ENCODE results near the gene RAPGEF3. TPM values are rescaled to one million over a fixed set of nuclear protein-coding genes. Genes with fewer than 3 reads are reported as not detected.

The RAPGEF3 gene
- total RNA-seq, 4 donors from 2014 or later, result 18.3 to 48.2 (median 32.5) TPM

- H3K9me3 ChIP-seq, result no peaks in the 10 kb centered on the region
- intact Hi-C loops (cut with DNase I), result no loop called here
- peak overlapping the region in 2 of 4 donors; percentile 90 to 91 for H3K27ac ChIP-seq (replicated peaks in 1 of 4)
- 84% methylated on average over 13 of the region's 13 CpGs for WGBS
- peaks cover 40 to 63% (median 55%) of the 10 kb centered on the region in 4 donors for H3K4me1 ChIP-seq
- TF ChIP-seq POLR2A (IDR thresholded peaks at IDR 0.05; ENCODE audit: low read depth) (no peak), EP300 (IDR thresholded peaks at IDR 0.05) (no peak), CTCF (IDR thresholded peaks at IDR 0.05) (no peak), POLR2AphosphoS5 (IDR thresholded peaks at IDR 0.05) (no peak)
- H3K36me3 ChIP-seq, result no peaks in the 10 kb centered on the region
- peak overlapping the region in 3 of 4 donors; percentile 82 to 97 (median 96) for H3K4me3 ChIP-seq
- H3K27me3 ChIP-seq, result no peaks in the 10 kb centered on the region
- no peak for DNase-seq (ENCODE audit: extremely low spot score)
Measured at GRCh38 chr12:47772094-47772660, 13.5 kb upstream of the RAPGEF3 start.

- Histone ChIP-seq H3K4me3 (no peak overlapping the region), H3K36me3 (no peaks in the 10 kb centered on the region), H3K27me3 (no peaks in the 10 kb centered on the region), H3K4me1 (peaks cover 36 to 54% (median 51%) of the 10 kb centered on the region in 4 donors), H3K27ac (replicated peaks in 1 of 4) (no peak overlapping the region), H3K9me3 (no peaks in the 10 kb centered on the region)
- WGBS, result 93% methylated on average over 6 of the region's 6 CpGs
- no peak for TF ChIP-seq EP300 (IDR thresholded peaks at IDR 0.05)
- TF ChIP-seq POLR2A (IDR thresholded peaks at IDR 0.05; ENCODE audit: low read depth), result no peak
- intact Hi-C loops (cut with DNase I), result no loop called here
- no peak for DNase-seq (ENCODE audit: extremely low spot score)
Measured at GRCh38 chr12:47771304-47771703, 12.6 kb upstream of the RAPGEF3 start.

GRCh38 chr12:47770086-47770726, 11.5 kb upstream of the RAPGEF3 start:
- Histone ChIP-seq H3K27me3 (no peaks in the 10 kb centered on the region), H3K36me3 (no peaks in the 10 kb centered on the region), H3K27ac (replicated peaks in 1 of 4) (peak overlapping the region; percentile 15 to 65 (median 44)), H3K4me1 (peaks cover 31 to 50% (median 41%) of the 10 kb centered on the region in 4 donors), H3K4me3 (no peak overlapping the region), H3K9me3 (no peaks in the 10 kb centered on the region)
- no peak for TF ChIP-seq CTCF (IDR thresholded peaks at IDR 0.05)
- TF ChIP-seq POLR2A (IDR thresholded peaks at IDR 0.05; ENCODE audit: low read depth), result no peak
- TF ChIP-seq EP300 (IDR thresholded peaks at IDR 0.05), result no peak
- TF ChIP-seq POLR2AphosphoS5 (IDR thresholded peaks at IDR 0.05), result peak; percentile 6 to 44
- intact Hi-C loops (cut with DNase I), result no loop called here
- WGBS, result 90% methylated on average over 3 of the region's 3 CpGs
- DNase-seq (ENCODE audit: extremely low spot score), result no peak

GRCh38 chr12:47769234-47770085, 10.8 kb upstream of the RAPGEF3 start:
- H3K9me3 ChIP-seq, result no peaks in the 10 kb centered on the region
- DNase-seq (ENCODE audit: extremely low spot score), result no peak
- H3K4me3 ChIP-seq, result no peak overlapping the region
- intact Hi-C loops (cut with DNase I), result no loop called here
- no peaks in the 10 kb centered on the region for H3K36me3 ChIP-seq
- 94% methylated on average over 4 of the region's 4 CpGs for WGBS
- H3K27me3 ChIP-seq, result no peaks in the 10 kb centered on the region
- TF ChIP-seq POLR2AphosphoS5 (IDR thresholded peaks at IDR 0.05) (no peak), POLR2A (IDR thresholded peaks at IDR 0.05; ENCODE audit: low read depth) (no peak), CTCF (IDR thresholded peaks at IDR 0.05) (no peak), EP300 (IDR thresholded peaks at IDR 0.05) (no peak)
- H3K27ac ChIP-seq (replicated peaks in 1 of 4), result peak overlapping the region in 3 of 4 donors; percentile 43 to 65 (median 45)
- H3K4me1 ChIP-seq, result peaks cover 24 to 43% (median 34%) of the 10 kb centered on the region in 4 donors

- H3K27ac ChIP-seq (replicated peaks in 1 of 4), result no peak overlapping the region
- intact Hi-C loops (cut with DNase I), result no loop called here
- H3K36me3 ChIP-seq, result no peaks in the 10 kb centered on the region
- 62% methylated on average over 2 of the region's 2 CpGs for WGBS
- DNase-seq (ENCODE audit: extremely low spot score), result no peak
- no peaks in the 10 kb centered on the region for H3K27me3 ChIP-seq
- TF ChIP-seq POLR2A (IDR thresholded peaks at IDR 0.05; ENCODE audit: low read depth) (no peak), CTCF (IDR thresholded peaks at IDR 0.05) (no peak), EP300 (IDR thresholded peaks at IDR 0.05) (no peak), POLR2AphosphoS5 (IDR thresholded peaks at IDR 0.05) (no peak)
- peaks cover 22 to 33% (median 27%) of the 10 kb centered on the region in 4 donors for H3K4me1 ChIP-seq
- no peak overlapping the region for H3K4me3 ChIP-seq
- no peaks in the 10 kb centered on the region for H3K9me3 ChIP-seq
Measured at GRCh38 chr12:47768323-47768811, 9.7 kb upstream of the RAPGEF3 start.

All from esophagus muscularis mucosa (tissue), 4 donors.